H4 (cell line): ENCODE data around the gene LCE2B. TPM values are rescaled to one million over a fixed set of nuclear protein-coding genes. Genes with fewer than 3 reads are reported as not detected.

ENCODE experiments used
- DNase-seq: peaks from one replicate; pipeline ENCODE4 v3.0.0-alpha.2; 2015; ENCODE audit warnings: low spot score
- total RNA-seq: library from RNA; depleted of rRNA; stranded (reverse); fragments of >200 nt; shearing (Covaris generic); gene quantifications from 2 replicates; pipeline ENCODE4 v1.2.3, GENCODE V29; 2014; rRNA removed

The LCE2B gene
- total RNA-seq, 1 experiment from 2014 or later, result not detected

- DNase-seq, result no peak
Measured at GRCh38 chr1:152735648-152736047, 49.7 kb downstream of the LCE2B start.

Other genes with a start within 250 kb of the LCE2B start
- gene LCE5A, start 175.3 kb upstream of the LCE2B start, total RNA-seq, result not detected in 2 replicates
- gene CRCT1, start 171.6 kb upstream of the LCE2B start, total RNA-seq, result not detected in 2 replicates
- not detected in 2 replicates for gene LCE3E, start 119.3 kb upstream of the LCE2B start, total RNA-seq
- not detected in 2 replicates for gene LCE3D, start 105.6 kb upstream of the LCE2B start, total RNA-seq
- gene LCE3C, start 85.9 kb upstream of the LCE2B start, total RNA-seq, result not detected in 2 replicates
- gene LCE3B, start 72.3 kb upstream of the LCE2B start, total RNA-seq, result not detected in 2 replicates
- gene LCE3A, start 63.0 kb upstream of the LCE2B start, total RNA-seq, result not detected in 2 replicates
- not detected in 2 replicates for gene LCE2D, start 22.7 kb upstream of the LCE2B start, total RNA-seq
- gene LCE2C, start 10.8 kb upstream of the LCE2B start, total RNA-seq, result not detected in 2 replicates
- gene LCE2A, start 12.2 kb downstream of the LCE2B start, total RNA-seq, result not detected in 2 replicates
- not detected in 2 replicates for gene LCE4A, start 22.0 kb downstream of the LCE2B start, total RNA-seq
- not detected in 2 replicates for gene KPRP, start 71.9 kb downstream of the LCE2B start, total RNA-seq
- not detected in 2 replicates for gene LCE1F, start 89.0 kb downstream of the LCE2B start, total RNA-seq
- gene LCE1E, start 100.1 kb downstream of the LCE2B start, total RNA-seq, result not detected in 2 replicates
- gene LCE1D, start 110.6 kb downstream of the LCE2B start, total RNA-seq, result not detected in 2 replicates
- gene LCE1C, start 120.5 kb downstream of the LCE2B start, total RNA-seq, result not detected in 2 replicates
- not detected in 2 replicates for gene LCE1B, start 125.8 kb downstream of the LCE2B start, total RNA-seq
- not detected in 2 replicates for gene LCE1A, start 141.3 kb downstream of the LCE2B start, total RNA-seq
- not detected in 2 replicates for gene LCE6A, start 156.7 kb downstream of the LCE2B start, total RNA-seq
- not detected in 2 replicates for gene LCE7A, start 173.9 kb downstream of the LCE2B start, total RNA-seq
- gene SMCP, start 192.2 kb downstream of the LCE2B start, total RNA-seq, result not detected in 2 replicates
- not detected in 2 replicates for gene IVL, start 222.4 kb downstream of the LCE2B start, total RNA-seq